Stimulated activated naive B cell treated with anti-CD40 and anti-IgM and Interleukin-4, amounts not matched to agents 10 μg/mL and 1 μg/mL and 100 μg/mL, for 72 hours (primary cell): ENCODE measurements around the gene TRAPPC10.

Experiments
- ATAC-seq, 2 donors: fragments of 150-1000 bp; cut with Tn5 transposase; replicated peaks; 2 replicates each; pipeline ENCODE4 v1.10.0; 2021; ENCODE audit warnings: moderate library complexity in 1 of 2
- DNase-seq: peaks from one replicate; pipeline ENCODE4 v3.0.0; 2021
- H3K27ac Mint-ChIP-seq: one replicate; pipeline ENCODE4 v1.8.0; 2022; ENCODE audit warnings: mild to moderate bottlenecking, mixed read lengths
- H3K27me3 Mint-ChIP-seq, 2 donors: one replicate each; pipeline ENCODE4 v1.8.0; 2022; ENCODE audit warnings: mixed read lengths in 2 of 2
- H3K36me3 Mint-ChIP-seq, 2 donors: one replicate each; pipeline ENCODE4 v1.8.0; 2022; ENCODE audit warnings: mixed read lengths in 2 of 2, mild to moderate bottlenecking in 1 of 2
- H3K4me1 Mint-ChIP-seq, 2 donors: one replicate each; pipeline ENCODE4 v1.8.0; 2022; ENCODE audit warnings: mixed read lengths in 2 of 2, mild to moderate bottlenecking in 1 of 2
- H3K4me3 Mint-ChIP-seq, 2 donors: one replicate each; pipeline ENCODE4 v1.8.0; 2022; ENCODE audit warnings: mild to moderate bottlenecking in 2 of 2, mixed read lengths in 2 of 2, moderate library complexity in 1 of 2
- H3K9me3 Mint-ChIP-seq, 2 donors: one replicate each; pipeline ENCODE4 v1.8.0; 2022; ENCODE audit warnings: mixed read lengths in 2 of 2, mild to moderate bottlenecking in 1 of 2

TRAPPC10 gene

DNA sequence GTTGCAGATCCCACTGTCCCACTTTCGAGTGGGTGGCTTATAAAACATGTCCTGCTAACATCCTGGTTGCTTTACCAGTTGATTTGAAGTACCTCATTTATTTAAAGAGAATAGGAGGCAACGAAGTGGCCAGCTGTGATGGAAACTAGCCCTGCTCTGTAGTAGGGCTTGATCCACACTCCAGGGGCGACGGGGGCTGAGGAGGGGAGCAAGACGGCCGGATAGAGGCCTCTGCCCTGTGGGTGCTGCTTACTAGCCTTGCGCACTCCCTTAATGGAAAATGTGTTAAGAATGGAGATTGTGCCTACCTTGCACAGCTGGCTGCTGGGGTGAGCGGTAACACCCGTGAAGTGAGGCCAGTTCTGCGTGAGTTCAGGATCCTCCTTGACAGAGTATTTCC lies 54.0 kb downstream of the TRAPPC10 start:
- Mint-ChIP-seq H3K27ac (peak overlapping the region; percentile 14), H3K9me3 (no peaks in the 10 kb centered on the region), H3K27me3 (no peaks in the 10 kb centered on the region), H3K4me3 (no peak overlapping the region), H3K36me3 (peaks cover 33 to 60% of the 10 kb centered on the region in 2 donors), H3K4me1 (peaks cover 4 to 20% of the 10 kb centered on the region in 2 donors)
- ATAC-seq (no peak), DNase-seq (no peak)

- DNase-seq (no peak), ATAC-seq (no peak)
- Mint-ChIP-seq H3K27me3 (no peaks in the 10 kb centered on the region), H3K9me3 (no peaks in the 10 kb centered on the region), H3K4me3 (no peak overlapping the region), H3K27ac (no peak overlapping the region), H3K36me3 (peaks cover 34 to 65% of the 10 kb centered on the region in 2 donors), H3K4me1 (peaks cover 4 to 20% of the 10 kb centered on the region in 2 donors)
Observed at GRCh38 chr21:44067011-44067839, 55.1 kb downstream of the TRAPPC10 start.

DNA sequence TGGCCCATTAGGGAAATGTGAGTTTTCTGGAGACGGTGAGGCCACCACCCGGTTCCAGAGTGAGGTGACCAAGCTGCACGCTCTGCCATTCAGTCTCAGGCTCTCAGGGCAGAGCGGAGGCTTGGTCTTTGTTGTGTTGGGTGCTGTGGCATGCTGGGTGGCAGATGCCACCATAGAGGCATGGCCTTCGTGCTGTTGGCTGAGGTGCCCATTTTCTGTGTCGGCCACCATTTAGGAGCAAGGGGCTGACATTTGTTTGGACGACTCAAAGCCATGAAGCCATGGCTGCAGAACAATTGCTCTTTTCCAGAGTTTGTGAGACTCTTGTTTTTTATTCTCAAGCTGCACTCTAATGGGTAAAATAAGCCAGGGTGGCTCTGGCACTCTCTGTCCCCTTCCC lies 58.3 kb downstream of the TRAPPC10 start:
- H3K4me3 Mint-ChIP-seq = no peak overlapping the region
- peaks cover 39 to 60% of the 10 kb centered on the region in 2 donors for H3K36me3 Mint-ChIP-seq
- no peaks in the 10 kb centered on the region for H3K27me3 Mint-ChIP-seq
- H3K4me1 Mint-ChIP-seq = peaks cover 4 to 22% of the 10 kb centered on the region in 2 donors
- DNase-seq (no peak), ATAC-seq (no peak)
- no peaks in the 10 kb centered on the region for H3K9me3 Mint-ChIP-seq
- H3K27ac Mint-ChIP-seq = no peak overlapping the region

DNA sequence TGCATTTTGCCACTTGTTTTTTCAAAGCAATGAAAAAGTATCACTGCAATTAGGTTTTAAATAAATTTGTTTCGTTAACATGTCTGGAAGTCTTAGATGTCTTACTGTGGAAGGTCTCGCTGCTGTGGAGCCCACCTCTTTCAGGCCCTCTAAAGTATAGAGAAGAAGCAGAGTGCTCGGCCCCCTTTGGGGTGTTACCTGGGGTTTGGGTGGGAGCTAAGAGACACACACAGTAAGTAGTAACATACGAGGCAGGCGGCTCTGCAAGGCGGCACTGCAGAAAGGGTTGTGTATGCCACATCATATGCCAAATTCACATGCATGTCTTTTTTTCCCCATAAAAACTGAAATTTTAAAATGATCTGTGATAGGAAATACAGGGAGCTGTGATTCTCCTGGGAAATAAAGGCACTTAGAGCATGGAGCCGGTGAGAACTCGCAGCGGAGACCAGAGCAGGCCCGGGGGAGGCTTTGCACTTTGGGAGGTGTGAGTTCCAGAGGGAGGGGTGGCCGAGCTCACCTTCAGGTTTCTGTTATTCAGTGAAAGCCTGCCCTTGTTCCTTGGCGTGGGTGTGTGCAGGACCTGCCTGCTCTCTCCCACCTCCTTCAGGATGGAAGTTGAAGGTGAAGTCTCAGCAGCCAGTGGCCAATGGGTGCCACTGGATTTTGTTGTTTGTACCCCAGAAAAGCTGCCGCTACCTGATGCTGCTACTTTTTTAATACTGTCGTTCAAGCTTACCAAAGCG lies 59.4 kb downstream of the TRAPPC10 start:
- ATAC-seq (no peak), DNase-seq (no peak)
- Mint-ChIP-seq H3K27ac (no peak overlapping the region), H3K27me3 (no peaks in the 10 kb centered on the region), H3K4me3 (no peak overlapping the region), H3K9me3 (no peaks in the 10 kb centered on the region), H3K36me3 (peaks cover 37 to 60% of the 10 kb centered on the region in 2 donors), H3K4me1 (peaks cover 0 to 21% of the 10 kb centered on the region in 2 donors)

DNA sequence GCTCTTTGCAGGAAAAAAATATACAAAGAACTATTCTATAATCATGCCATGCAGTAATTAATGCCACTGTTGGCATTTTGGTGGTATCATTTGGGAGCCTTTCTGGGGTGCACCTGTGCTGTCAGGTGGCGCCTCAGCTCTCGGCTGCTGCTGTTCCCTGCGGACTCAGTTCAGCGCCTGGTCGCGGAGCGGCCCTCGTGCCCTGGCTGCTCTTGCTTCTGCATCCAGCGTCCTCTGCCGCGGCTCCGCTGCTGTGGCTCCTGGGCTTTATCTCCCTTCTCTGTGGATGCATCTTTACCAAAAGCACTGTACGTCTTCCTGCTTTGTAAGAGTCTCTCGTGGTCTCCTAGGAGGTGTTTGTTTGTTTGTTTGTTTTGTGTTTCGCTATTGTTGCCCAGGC lies 60.0 kb downstream of the TRAPPC10 start:
- peaks cover 0 to 20% of the 10 kb centered on the region in 2 donors for H3K4me1 Mint-ChIP-seq
- peaks cover 39 to 60% of the 10 kb centered on the region in 2 donors for H3K36me3 Mint-ChIP-seq
- no peaks in the 10 kb centered on the region for H3K9me3 Mint-ChIP-seq
- H3K27me3 Mint-ChIP-seq = no peaks in the 10 kb centered on the region
- H3K4me3 Mint-ChIP-seq = no peak overlapping the region
- no peak overlapping the region for H3K27ac Mint-ChIP-seq
- DNase-seq = no peak
- no peak for ATAC-seq

- H3K36me3 Mint-ChIP-seq = peaks cover 39 to 59% of the 10 kb centered on the region in 2 donors
- no peak overlapping the region for H3K4me3 Mint-ChIP-seq
- peaks cover 5 to 16% of the 10 kb centered on the region in 2 donors for H3K4me1 Mint-ChIP-seq
- H3K27ac Mint-ChIP-seq = peak overlapping the region; percentile 49
- ATAC-seq (no peak), DNase-seq (no peak)
- no peaks in the 10 kb centered on the region for H3K9me3 Mint-ChIP-seq
- no peaks in the 10 kb centered on the region for H3K27me3 Mint-ChIP-seq
Observed at GRCh38 chr21:44074315-44074958, 62.3 kb downstream of the TRAPPC10 start.

DNA sequence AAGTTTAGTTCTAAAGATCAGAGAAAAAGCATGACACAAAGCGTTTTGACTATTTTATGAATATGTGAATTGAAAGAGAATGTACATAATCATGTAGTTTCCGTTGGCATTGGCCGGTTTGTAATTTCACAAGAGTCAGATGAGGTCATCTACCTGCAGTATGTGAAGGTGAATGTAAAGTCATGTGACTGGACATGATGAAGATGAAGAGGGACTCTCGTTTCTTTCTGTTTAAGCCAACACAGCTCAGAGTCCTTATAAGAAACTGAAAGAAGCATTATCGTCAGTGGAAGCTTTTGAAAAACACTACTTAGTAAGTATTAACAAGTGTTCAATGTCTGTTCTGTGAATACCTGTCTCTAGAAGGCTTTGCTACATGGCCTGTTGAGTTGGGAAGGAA lies 64.2 kb downstream of the TRAPPC10 start:
- Mint-ChIP-seq H3K9me3 (no peaks in the 10 kb centered on the region), H3K4me1 (peaks cover 12 to 17% of the 10 kb centered on the region in 2 donors), H3K27me3 (no peaks in the 10 kb centered on the region), H3K4me3 (no peak overlapping the region), H3K27ac (no peak overlapping the region), H3K36me3 (peaks cover 44 to 62% of the 10 kb centered on the region in 2 donors)
- ATAC-seq = no peak
- no peak for DNase-seq

GRCh38 chr21:44078411-44078981 lies 66.4 kb downstream of the TRAPPC10 start:
- Mint-ChIP-seq H3K36me3 (peaks cover 55 to 61% of the 10 kb centered on the region in 2 donors), H3K4me3 (no peak overlapping the region), H3K9me3 (no peaks in the 10 kb centered on the region), H3K27me3 (no peaks in the 10 kb centered on the region), H3K4me1 (peaks cover 21 to 28% of the 10 kb centered on the region in 2 donors), H3K27ac (no peak overlapping the region)
- DNase-seq (no peak), ATAC-seq (no peak)

GRCh38 chr21:44079446-44079845 lies 67.3 kb downstream of the TRAPPC10 start:
- no peak for DNase-seq
- peak overlapping the region; percentile 52 for H3K27ac Mint-ChIP-seq
- H3K27me3 Mint-ChIP-seq = no peaks in the 10 kb centered on the region
- ATAC-seq = no peak
- peaks cover 18 to 30% of the 10 kb centered on the region in 2 donors for H3K4me1 Mint-ChIP-seq
- peaks cover 50 to 57% of the 10 kb centered on the region in 2 donors for H3K36me3 Mint-ChIP-seq
- H3K9me3 Mint-ChIP-seq = no peaks in the 10 kb centered on the region
- H3K4me3 Mint-ChIP-seq = no peak overlapping the region

- no peaks in the 10 kb centered on the region for H3K9me3 Mint-ChIP-seq
- no peak overlapping the region for H3K4me3 Mint-ChIP-seq
- DNase-seq = no peak
- no peaks in the 10 kb centered on the region for H3K27me3 Mint-ChIP-seq
- ATAC-seq = no peak
- H3K4me1 Mint-ChIP-seq = peaks cover 16 to 30% of the 10 kb centered on the region in 2 donors
- H3K36me3 Mint-ChIP-seq = peaks cover 50 to 57% of the 10 kb centered on the region in 2 donors
- H3K27ac Mint-ChIP-seq = no peak overlapping the region
Observed at GRCh38 chr21:44079846-44080245, 67.7 kb downstream of the TRAPPC10 start.

DNA sequence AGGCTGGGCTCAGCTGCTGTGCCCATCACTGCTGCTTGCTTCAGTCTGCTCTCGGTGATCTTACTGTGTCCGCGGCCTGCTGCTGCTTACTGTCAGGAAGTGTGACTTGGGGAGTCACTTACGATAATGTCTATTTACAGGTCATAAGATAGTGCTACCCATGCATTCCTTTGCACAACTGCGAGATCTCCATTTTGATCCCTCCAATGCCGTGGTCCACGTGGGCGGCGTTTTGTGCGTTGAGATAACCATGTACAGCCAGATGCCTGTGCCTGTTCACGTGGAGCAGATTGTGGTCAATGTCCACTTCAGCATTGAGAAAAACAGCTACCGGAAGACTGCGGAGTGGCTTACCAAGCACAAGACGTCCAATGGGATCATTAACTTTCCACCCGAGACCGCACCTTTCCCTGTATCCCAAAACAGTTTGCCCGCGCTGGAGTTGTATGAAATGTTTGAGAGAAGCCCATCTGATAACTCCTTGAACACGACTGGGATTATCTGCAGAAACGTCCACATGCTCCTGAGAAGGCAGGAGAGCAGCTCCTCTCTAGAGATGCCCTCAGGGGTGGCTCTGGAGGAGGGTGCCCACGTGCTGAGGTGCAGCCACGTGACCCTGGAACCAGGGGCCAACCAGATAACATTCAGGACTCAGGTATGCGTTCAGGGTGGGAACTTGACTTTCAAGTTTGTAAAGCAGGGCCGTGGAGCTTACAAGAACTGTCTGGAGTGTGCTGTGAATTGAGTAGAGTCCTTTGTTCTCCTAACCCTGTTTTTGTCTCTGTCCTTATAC lies 70.7 kb downstream of the TRAPPC10 start:
- Mint-ChIP-seq H3K36me3 (peaks cover 62 to 69% of the 10 kb centered on the region in 2 donors), H3K27ac (peak overlapping the region; percentile 80), H3K9me3 (no peaks in the 10 kb centered on the region), H3K4me1 (peaks cover 30 to 48% of the 10 kb centered on the region in 2 donors), H3K27me3 (no peaks in the 10 kb centered on the region), H3K4me3 (no peak overlapping the region)
- no peak for DNase-seq
- ATAC-seq = no peak

DNA sequence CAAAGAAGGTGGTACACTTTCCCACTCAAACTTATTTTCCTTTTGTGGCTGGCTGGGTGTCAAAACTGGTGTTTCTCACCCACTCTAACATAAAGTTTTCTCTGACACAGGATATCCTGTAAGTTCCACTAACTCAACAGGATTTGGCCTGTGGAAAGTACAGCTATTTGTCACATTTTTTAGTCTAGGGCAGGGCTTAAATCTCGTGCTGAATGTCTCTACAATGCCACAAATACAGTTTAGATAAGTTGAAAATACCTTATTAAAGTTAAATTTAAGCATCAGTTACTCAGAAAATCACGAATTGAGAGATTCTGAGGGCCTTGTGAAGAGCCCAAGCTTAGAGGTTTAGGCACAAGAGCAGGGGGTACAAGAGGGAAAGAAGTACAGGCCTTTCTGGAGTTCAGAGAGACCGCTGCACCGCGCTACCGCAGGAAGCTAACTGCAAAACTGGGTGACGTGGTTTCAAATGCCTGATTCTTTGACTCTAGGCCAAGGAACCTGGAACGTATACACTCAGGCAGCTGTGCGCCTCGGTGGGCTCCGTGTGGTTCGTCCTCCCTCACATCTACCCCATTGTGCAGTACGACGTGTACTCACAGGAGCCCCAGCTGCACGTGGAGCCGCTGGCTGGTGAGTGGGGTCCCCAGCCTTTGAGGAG lies 71.7 kb downstream of the TRAPPC10 start:
- H3K9me3 Mint-ChIP-seq = no peaks in the 10 kb centered on the region
- no peaks in the 10 kb centered on the region for H3K27me3 Mint-ChIP-seq
- peaks cover 38 to 57% of the 10 kb centered on the region in 2 donors for H3K4me1 Mint-ChIP-seq
- ATAC-seq = peak; percentile 51 to 53
- peaks cover 66 to 71% of the 10 kb centered on the region in 2 donors for H3K36me3 Mint-ChIP-seq
- no peak for DNase-seq
- H3K4me3 Mint-ChIP-seq = no peak overlapping the region
- H3K27ac Mint-ChIP-seq = no peak overlapping the region
